HepG2 (cell line): ENCODE data around the gene HDLBP. TPM values are rescaled to one million over a fixed set of nuclear protein-coding genes. Genes with fewer than 3 reads are reported as not detected.

Experiments
- ADNP ChIP-seq: sonication (generic); formaldehyde crosslinking; IDR thresholded peaks from 2 replicates; pipeline ENCODE4 v1.4.0; 2020; ENCODE audit warnings: missing genetic modification reagents
- KLF12 ChIP-seq: sonication (generic); formaldehyde crosslinking; IDR thresholded peaks from 2 replicates; pipeline ENCODE4 v1.4.0; 2020; ENCODE audit warnings: missing genetic modification reagents, borderline replicate concordance
- MEIS1 ChIP-seq: sonication (generic); formaldehyde crosslinking; IDR thresholded peaks from 2 replicates; pipeline ENCODE4 v1.9.0; 2021; ENCODE audit warnings: mild to moderate bottlenecking, missing genetic modification reagents, moderate library complexity, borderline replicate concordance
- MTA1 ChIP-seq: sonication (generic); formaldehyde crosslinking; IDR thresholded peaks from 2 replicates; pipeline ENCODE4 v1.4.0; 2020; ENCODE audit warnings: missing genetic modification reagents, mild to moderate bottlenecking, borderline replicate concordance
- NCOA1 ChIP-seq: sonication (generic); formaldehyde crosslinking; IDR thresholded peaks from 2 replicates; pipeline ENCODE4 v1.9.0; 2021; ENCODE audit warnings: missing genetic modification reagents
- PHF5A ChIP-seq: IDR thresholded peaks from one replicate; pipeline ENCODE4 v1.6.1; 2018; ENCODE audit warnings: low read depth, missing genetic modification reagents; ENCODE audit not compliant: unreplicated experiment
- SNAI1 ChIP-seq: sonication (generic); formaldehyde crosslinking; IDR thresholded peaks from 2 replicates; pipeline ENCODE4 v1.5.0; 2020; ENCODE audit warnings: mild to moderate bottlenecking, missing genetic modification reagents, borderline replicate concordance
- SOX13 ChIP-seq, 3 experiments: fragments of 450-650 bp in 1 of 3; sonication (generic) in 1 of 3; formaldehyde crosslinking in 1 of 3; IDR thresholded peaks in 2 of 3; conservative IDR thresholded peaks in 1 of 3; 2 replicates each; pipeline versions ENCODE4 v1.5.0 to v1.6.1; 2016 to 2020; ENCODE audit warnings: antibody characterized with exemption in 1 of 3, mild to moderate bottlenecking in 1 of 3, missing compliant biosample characterization in 1 of 3, missing genetic modification reagents in 1 of 3, moderate library complexity in 1 of 3
- TAF1 ChIP-seq: sonication (generic); formaldehyde crosslinking; IDR thresholded peaks from 2 replicates; pipeline ENCODE4 v1.4.0; 2020; ENCODE audit warnings: missing genetic modification reagents
- TOPORS ChIP-seq: sonication (generic); formaldehyde crosslinking; IDR thresholded peaks from 2 replicates; pipeline ENCODE4 v1.8.0; 2023; ENCODE audit warnings: mild to moderate bottlenecking, missing genetic modification reagents
- polyA plus RNA-seq, 8 experiments: library from polyadenylated mRNA; depleted of rRNA in 3 of 8; stranded (reverse) in 7 of 8; unstranded in 1 of 8; fragments of >200 nt; fragmentation: Illumina TruSeq in 4 of 8; extraction: Trizol in 4 of 8; gene quantifications; 2 replicates each; pipeline versions ENCODE4 v1.2.1 to v1.2.3, GENCODE V29; 2011 to 2016; ENCODE audit warnings: low read depth in 4 of 8, missing spikeins in 1 of 8, mixed read lengths in 1 of 8; ENCODE audit not compliant: insufficient read depth in 1 of 8
- total RNA-seq, 5 experiments: library from RNA; depleted of rRNA; stranded (reverse); fragments of >200 nt; fragmentation: Illumina TruSeq; extraction: Trizol; gene quantifications; 2 replicates each; pipeline ENCODE4 v1.2.3, GENCODE V29; 2016; ENCODE audit warnings: low read depth in 1 of 5
- TF ChIP-seq, protein P1 (sequence below), 2 experiments: IDR thresholded peaks; 2 replicates each; pipeline ENCODE4 v1.6.1; 2011 to 2012; ENCODE audit warnings: low read length in 2 of 2, borderline replicate concordance in 1 of 2, low read depth in 1 of 2, mild to moderate bottlenecking in 1 of 2, moderate library complexity in 1 of 2
- TF ChIP-seq, protein P2 (sequence below): sonication (generic); formaldehyde crosslinking; IDR thresholded peaks from 2 replicates; pipeline ENCODE4 v1.5.0; 2020; ENCODE audit warnings: mild to moderate bottlenecking, low read depth, missing genetic modification reagents, borderline replicate concordance
- TF ChIP-seq, protein P3 (sequence below): sonication (generic); formaldehyde crosslinking; IDR thresholded peaks from 2 replicates; pipeline ENCODE4 v1.4.0; 2020; ENCODE audit warnings: missing genetic modification reagents, borderline replicate concordance
- TF ChIP-seq, protein P4 (sequence below): sonication (generic); formaldehyde crosslinking; IDR thresholded peaks from 2 replicates; pipeline ENCODE4 v1.9.0; 2021; ENCODE audit warnings: mild to moderate bottlenecking, missing genetic modification reagents
- TF ChIP-seq, protein P5 (sequence below): sonication (generic); formaldehyde crosslinking; IDR thresholded peaks from 2 replicates; pipeline ENCODE4 v1.8.0; 2022; ENCODE audit warnings: missing genetic modification reagents, mild to moderate bottlenecking, inconsistent platforms, borderline replicate concordance

HDLBP gene
- total and polyA plus RNA-seq, 2 of the 13 experiments (the other 11 are each of a cell fraction or from before 2014, with no cell fraction given) = 464 to 707 TPM

DNA sequence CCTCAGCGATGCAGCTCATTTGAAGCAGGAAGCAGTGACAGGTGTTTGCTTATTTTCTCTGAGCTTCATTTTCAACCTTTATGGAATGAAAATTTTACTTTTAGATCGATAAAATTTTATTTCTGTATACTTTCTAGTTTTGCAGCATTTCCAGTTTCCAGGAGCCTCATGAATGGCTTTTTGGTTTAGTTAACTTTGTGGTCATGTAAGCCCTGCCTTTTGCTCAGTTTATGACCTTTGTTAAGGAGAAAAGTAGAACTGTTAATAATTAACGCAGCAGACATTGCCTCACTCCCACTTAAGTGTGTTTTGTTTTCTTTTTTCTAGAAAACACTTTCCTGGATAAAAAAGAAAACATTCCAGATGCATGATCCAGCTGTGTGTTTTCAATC, 36.2 kb upstream of the HDLBP start (continued):
- TF ChIP-seq, protein P1, sequence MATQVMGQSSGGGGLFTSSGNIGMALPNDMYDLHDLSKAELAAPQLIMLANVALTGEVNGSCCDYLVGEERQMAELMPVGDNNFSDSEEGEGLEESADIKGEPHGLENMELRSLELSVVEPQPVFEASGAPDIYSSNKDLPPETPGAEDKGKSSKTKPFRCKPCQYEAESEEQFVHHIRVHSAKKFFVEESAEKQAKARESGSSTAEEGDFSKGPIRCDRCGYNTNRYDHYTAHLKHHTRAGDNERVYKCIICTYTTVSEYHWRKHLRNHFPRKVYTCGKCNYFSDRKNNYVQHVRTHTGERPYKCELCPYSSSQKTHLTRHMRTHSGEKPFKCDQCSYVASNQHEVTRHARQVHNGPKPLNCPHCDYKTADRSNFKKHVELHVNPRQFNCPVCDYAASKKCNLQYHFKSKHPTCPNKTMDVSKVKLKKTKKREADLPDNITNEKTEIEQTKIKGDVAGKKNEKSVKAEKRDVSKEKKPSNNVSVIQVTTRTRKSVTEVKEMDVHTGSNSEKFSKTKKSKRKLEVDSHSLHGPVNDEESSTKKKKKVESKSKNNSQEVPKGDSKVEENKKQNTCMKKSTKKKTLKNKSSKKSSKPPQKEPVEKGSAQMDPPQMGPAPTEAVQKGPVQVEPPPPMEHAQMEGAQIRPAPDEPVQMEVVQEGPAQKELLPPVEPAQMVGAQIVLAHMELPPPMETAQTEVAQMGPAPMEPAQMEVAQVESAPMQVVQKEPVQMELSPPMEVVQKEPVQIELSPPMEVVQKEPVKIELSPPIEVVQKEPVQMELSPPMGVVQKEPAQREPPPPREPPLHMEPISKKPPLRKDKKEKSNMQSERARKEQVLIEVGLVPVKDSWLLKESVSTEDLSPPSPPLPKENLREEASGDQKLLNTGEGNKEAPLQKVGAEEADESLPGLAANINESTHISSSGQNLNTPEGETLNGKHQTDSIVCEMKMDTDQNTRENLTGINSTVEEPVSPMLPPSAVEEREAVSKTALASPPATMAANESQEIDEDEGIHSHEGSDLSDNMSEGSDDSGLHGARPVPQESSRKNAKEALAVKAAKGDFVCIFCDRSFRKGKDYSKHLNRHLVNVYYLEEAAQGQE (IDR thresholded peaks at IDR 0.05; ENCODE audit: borderline replicate concordance in 1 of 2, low read depth in 1 of 2, low read length in 2 of 2) = 0 out of 4 replicates have a peak, but pooled peaks of 1 of the 2 experiments have one; percentile 15
- TF ChIP-seq, protein P2, sequence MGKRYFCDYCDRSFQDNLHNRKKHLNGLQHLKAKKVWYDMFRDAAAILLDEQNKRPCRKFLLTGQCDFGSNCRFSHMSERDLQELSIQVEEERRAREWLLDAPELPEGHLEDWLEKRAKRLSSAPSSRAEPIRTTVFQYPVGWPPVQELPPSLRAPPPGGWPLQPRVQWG = no peak
- no peak for TF ChIP-seq KLF12 (CRISPR knock-in tag)
- no peak for TF ChIP-seq TOPORS
- TF ChIP-seq, protein P3, sequence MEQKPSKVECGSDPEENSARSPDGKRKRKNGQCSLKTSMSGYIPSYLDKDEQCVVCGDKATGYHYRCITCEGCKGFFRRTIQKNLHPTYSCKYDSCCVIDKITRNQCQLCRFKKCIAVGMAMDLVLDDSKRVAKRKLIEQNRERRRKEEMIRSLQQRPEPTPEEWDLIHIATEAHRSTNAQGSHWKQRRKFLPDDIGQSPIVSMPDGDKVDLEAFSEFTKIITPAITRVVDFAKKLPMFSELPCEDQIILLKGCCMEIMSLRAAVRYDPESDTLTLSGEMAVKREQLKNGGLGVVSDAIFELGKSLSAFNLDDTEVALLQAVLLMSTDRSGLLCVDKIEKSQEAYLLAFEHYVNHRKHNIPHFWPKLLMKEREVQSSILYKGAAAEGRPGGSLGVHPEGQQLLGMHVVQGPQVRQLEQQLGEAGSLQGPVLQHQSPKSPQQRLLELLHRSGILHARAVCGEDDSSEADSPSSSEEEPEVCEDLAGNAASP = peak; percentile 69; the same call in 1 of the 2 replicates
- TF ChIP-seq, protein P4, sequence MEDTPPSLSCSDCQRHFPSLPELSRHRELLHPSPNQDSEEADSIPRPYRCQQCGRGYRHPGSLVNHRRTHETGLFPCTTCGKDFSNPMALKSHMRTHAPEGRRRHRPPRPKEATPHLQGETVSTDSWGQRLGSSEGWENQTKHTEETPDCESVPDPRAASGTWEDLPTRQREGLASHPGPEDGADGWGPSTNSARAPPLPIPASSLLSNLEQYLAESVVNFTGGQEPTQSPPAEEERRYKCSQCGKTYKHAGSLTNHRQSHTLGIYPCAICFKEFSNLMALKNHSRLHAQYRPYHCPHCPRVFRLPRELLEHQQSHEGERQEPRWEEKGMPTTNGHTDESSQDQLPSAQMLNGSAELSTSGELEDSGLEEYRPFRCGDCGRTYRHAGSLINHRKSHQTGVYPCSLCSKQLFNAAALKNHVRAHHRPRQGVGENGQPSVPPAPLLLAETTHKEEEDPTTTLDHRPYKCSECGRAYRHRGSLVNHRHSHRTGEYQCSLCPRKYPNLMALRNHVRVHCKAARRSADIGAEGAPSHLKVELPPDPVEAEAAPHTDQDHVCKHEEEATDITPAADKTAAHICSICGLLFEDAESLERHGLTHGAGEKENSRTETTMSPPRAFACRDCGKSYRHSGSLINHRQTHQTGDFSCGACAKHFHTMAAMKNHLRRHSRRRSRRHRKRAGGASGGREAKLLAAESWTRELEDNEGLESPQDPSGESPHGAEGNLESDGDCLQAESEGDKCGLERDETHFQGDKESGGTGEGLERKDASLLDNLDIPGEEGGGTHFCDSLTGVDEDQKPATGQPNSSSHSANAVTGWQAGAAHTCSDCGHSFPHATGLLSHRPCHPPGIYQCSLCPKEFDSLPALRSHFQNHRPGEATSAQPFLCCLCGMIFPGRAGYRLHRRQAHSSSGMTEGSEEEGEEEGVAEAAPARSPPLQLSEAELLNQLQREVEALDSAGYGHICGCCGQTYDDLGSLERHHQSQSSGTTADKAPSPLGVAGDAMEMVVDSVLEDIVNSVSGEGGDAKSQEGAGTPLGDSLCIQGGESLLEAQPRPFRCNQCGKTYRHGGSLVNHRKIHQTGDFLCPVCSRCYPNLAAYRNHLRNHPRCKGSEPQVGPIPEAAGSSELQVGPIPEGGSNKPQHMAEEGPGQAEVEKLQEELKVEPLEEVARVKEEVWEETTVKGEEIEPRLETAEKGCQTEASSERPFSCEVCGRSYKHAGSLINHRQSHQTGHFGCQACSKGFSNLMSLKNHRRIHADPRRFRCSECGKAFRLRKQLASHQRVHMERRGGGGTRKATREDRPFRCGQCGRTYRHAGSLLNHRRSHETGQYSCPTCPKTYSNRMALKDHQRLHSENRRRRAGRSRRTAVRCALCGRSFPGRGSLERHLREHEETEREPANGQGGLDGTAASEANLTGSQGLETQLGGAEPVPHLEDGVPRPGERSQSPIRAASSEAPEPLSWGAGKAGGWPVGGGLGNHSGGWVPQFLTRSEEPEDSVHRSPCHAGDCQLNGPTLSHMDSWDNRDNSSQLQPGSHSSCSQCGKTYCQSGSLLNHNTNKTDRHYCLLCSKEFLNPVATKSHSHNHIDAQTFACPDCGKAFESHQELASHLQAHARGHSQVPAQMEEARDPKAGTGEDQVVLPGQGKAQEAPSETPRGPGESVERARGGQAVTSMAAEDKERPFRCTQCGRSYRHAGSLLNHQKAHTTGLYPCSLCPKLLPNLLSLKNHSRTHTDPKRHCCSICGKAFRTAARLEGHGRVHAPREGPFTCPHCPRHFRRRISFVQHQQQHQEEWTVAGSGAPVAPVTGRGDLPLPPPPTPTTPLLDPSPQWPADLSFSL (CRISPR knock-in tag) = no peak
- TF ChIP-seq SOX13 (IDR thresholded peaks at IDR 0.05) = no peak
- TF ChIP-seq SOX13 (CRISPR knock-in tag; conservative IDR thresholded peaks at IDR 0.05 in 1 of 2, IDR thresholded peaks at IDR 0.05 in 1 of 2) = peak in 1 of 2 experiments; percentile 57; a peak in 1 of 4 replicates
- TF ChIP-seq PHF5A (CRISPR knock-in tag) = no peak
- TF ChIP-seq SNAI1 (CRISPR knock-in tag) = no peak
- no peak for TF ChIP-seq MEIS1 (CRISPR knock-in tag)
- TF ChIP-seq ADNP = no peak
- no peak for TF ChIP-seq MTA1 (CRISPR knock-in tag)
- no peak for TF ChIP-seq TAF1 (CRISPR knock-in tag)
- TF ChIP-seq NCOA1 (CRISPR knock-in tag) = 0 out of 2 replicates have a peak, but pooled peaks have one; percentile 24
- TF ChIP-seq, protein P5, sequence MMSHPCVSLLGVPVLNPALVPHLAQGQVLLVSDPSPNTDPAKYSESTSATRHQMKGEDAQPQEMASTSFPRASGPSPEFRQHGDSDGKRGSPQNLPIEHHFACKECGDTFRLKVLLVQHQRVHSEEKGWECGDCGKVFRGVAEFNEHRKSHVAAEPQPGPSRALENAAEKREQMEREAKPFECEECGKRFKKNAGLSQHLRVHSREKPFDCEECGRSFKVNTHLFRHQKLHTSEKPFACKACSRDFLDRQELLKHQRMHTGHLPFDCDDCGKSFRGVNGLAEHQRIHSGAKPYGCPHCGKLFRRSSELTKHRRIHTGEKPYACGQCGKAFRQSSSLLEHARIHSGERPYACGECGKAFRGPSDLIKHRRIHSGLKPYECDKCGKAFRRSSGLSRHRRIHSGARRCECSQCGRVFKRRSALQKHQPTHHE = no peak
